NCI-H446 treated with DMSO at 0.1 percent for 48 hours (cell line): ENCODE measurements around the gene ADSL.

Experiments
- DNase-seq: peaks from one replicate; lab custom pipeline; 2025; lab: John Stamatoyannopoulos, UW

ADSL gene

DNA sequence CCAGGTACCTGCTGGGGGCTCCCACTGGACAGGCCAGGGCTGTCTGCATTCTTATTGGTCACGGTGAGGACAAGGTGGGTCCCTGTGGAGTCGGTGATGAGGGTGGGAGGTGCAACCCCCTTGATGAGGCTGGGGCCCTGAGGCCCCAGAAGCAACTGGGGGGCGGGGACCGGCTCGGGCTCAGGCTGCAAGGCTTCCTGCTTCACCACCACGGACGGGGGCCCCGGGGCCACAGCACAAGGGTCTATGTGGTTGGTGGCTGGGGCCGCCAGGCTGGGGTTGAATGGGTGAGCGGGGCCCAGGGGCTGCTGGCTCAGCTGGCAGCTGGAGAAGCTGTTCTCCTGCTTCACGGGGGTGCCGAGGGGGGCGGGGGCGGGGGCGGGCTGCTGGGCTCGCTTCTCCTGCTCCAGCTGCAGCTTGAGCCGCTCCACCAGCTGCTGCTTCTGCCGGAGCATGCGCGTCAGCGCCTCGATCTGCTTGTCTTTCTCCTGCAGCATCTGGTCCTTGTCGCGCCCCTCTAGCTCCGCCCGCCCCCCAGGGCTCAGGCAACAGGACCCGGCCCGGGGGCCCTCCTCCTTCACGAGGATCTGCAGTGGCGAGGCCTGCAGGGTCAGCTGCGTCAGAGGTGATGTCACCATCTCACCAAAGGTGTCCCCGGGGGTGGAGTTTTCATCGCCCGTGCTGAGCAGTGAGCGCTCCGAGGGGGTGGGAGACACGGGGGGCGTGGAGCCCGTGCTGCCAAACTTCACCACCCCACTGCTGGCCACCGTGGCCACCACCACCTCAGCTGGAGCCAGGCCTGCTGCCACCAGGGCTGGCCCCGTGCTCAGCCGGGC lies 72.3 kb downstream of the ADSL start:
- DNase-seq = no peak

DNA sequence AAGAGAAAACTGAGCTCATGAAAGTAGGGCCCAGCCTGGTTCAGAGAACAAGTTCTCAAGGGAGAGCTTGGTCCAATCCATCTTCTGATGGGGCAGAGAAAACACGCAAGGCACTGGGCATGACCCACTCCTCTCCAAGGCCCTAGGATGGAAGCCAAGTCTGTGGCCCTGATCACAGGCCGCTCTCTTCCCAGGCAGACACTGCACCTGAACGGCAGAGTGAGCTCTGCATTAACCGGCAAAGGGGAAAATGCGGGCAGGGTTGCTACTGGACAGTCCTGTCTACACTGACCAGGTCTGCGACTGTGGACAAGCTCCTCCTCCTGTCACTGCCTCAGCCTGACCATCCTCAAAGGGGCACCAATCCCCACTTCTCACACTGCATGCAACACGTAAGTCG lies 73.4 kb downstream of the ADSL start:
- DNase-seq = no peak

DNA sequence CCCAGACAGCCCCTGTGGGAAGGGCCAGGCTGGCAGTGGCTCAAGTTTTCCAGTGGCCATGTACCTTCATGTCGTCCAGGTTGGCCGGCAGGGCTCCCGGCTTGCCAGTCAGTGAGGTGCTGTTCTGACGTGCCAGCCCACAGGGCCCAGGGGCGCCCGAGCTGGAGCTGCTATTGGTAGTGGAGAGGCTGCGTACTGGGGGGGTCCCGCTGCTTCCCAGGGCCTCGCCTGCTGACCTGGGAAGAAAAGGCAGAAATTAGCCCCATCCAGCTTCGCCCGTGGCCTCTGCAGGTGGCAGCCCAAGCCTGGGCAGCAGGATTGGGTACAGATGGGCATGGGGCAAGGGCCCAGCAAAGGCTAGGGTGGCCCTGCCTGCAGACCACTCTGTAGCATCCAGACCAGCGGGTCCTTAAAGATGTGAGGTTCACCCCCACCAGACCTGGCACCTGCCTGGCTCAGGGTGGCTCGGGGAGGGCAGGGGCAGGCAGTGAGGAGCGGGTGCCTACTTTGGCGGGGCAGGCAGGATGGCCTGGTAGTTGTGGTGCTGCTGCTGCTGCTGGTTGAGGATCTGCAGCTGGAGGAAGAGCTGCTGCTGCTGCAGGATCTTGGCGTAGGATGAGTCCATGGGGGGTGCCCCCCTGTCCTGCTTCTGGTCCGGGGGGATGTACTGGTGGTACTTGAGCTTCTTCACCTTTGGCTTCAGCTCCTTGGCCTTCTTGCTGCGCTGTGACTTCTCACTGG lies 74.2 kb downstream of the ADSL start:
- DNase-seq = no peak

DNA sequence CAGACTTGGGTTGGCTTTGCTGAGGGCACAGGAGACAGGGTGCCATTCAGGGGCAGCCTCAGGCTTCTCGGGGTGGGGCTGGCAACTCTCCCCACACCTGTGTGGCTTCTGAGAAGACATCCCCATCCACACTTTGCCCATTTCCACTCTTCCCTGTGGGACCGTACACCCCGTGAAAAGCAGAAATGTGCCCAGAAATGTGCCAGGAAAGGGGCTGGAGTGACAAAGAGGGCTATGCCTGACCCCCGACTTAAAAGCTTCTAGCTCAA lies 74.7 kb downstream of the ADSL start:
- DNase-seq = no peak

DNA sequence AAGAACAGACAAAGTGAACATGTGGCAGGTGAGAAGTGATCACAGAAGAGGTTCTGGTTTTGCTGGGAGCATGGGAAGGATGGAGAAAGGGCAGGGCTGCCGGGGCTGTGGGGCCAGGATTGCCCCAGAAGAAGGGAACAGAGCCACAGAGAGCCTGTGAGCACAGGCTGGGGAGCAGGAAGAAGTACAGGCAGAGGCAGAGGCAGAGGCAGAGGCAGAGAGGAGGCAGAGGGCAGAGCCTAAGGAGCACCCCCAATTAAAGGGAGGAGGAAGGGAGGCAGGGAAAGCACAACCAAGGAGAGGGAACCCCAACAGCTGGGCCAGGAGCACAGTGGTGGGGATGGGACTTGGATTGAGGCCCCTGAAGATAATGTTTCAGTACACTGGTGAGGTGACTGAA lies 75.6 kb downstream of the ADSL start:
- no peak for DNase-seq

DNA sequence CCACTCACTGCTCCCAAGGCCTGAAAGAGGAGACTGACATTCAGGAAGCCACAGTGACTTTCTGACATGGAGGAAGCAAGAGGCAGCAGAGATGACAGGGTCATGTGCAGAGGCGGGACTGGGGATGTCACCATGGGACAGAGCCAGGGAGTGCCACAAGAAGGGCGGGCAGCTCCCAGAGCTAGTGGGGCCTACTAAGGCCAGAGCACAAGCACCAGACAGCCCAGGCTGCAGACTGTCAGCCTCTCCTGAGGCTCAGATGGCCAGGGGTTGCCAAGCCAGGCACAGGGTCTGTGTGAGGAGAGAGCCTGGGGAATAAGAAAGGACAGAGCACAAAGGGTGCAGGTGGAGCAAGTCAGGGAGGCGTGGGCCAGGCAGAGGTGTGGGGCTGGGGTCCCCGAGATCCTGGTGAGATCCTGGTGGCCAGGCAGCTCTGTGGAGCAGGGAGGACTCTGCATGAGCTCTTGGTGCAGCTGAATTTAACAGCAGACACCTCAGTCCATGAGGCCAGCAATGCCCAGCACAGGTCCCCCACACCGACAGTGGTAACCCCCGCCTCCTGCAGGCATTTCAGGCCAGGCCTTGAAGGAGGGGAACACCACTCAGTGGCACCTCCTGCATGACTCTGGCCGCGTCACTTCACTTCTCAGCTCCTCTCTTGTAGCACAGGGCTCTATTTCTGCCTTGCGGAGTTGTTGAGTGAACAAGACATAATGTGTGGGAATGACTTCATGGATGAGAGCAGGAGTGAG lies 76.4 kb downstream of the ADSL start:
- DNase-seq = no peak

DNA sequence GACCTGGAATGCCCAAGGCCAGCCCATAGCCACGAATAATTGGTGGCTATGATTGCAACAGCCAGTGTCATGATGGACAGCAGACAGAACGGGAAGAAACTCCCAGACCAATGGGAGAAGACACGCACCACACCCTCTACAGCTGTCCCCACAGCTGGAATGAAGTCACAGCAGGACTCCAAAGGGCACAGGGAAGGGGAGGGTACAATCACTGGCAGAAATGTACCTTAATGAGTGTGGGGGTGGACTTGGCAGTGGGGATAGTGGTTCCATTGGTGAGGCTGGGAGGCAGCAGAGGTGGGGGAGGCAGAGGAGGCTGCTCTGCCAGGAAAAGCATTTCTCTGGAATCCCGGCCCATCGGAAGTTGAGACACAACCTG lies 77.0 kb downstream of the ADSL start:
- no peak for DNase-seq

DNA sequence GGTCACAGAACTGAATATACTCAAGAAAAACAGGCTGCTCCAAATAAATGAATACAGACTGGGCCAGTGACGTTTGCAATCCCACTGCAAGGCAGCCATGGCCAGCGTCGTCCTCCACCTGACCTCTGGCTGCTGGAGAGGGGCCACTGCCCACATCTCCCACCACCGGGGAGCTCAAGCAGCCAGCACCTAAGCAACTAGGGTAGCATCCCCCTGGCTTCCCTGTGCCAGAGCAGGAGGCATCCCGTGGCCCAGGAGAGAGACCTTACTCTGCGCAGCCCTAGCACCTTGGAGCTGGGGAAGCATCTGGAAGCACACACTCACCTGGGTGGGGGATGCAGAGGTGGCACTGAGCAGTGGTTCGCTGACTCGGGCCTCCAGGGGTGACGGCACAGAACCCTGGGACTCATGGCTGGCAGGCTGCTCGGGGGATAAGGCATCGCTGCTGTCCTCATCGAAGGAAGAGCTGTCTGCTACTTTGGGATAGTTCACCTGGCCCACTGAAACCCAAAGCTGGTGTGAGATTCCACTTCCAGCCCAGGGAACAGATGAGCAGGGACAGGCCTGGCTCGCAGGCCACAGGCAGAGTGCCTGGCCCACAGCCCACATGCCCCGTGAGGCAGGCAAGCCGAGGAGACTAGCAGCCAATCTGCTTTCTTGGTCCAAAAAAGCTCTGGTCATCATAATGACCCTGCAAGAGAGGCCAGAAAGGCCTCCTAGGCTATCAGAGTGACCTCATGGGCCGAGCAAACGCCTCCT lies 77.8 kb downstream of the ADSL start:
- DNase-seq = no peak

DNA sequence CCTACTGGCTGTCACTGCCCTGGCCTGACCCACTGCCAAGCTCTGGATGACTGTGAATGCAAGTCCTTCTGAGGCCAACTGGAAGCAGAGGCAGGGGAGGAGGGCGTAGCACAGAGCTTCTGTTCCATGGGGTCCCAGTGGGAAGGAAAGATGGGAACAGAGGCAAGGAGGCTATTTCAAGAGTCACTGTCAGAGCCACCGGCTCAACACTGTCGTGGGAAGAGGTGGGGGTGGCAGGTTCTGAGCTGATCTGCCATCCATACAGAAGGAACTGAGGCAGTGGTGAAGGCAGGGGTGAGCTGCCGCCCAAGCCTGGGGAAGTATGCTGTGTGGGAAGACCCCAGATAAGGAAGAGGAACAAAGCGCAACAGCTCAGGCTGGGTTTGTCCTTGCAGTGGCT lies 78.8 kb downstream of the ADSL start:
- no peak for DNase-seq

DNA sequence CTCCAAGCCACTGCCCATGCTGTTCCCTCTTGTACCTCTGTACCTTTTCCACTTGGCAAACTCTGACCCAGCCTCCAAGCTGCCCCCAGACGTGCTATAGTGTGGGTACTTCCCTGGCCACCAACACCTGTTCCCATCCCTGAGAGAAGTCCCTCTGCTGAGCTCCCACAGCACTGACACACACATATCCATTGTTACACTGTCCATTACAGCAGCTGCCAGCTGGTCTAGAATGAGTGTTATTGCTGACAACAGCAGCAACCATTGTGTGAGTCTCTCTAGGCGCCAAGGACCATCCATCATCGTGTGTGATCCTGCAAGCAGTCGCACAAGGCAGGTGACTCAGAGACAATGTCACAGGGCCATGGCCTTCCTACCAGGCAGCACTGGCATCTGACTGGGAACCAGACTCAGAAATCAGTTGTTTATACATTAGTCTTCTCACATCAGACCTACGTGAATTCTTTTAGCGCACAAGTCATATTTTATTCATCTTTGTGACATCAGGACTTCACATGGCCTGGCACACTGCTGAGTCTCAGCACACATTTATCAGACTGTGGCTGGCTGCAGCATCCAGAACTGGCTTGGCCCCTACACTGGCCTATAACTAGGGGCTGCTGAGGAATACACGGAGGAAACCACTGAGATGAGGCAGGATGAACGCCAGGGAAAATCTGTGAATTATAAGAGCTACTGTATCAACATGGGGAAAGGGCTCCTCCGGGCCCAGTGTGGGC lies 80.5 kb downstream of the ADSL start:
- DNase-seq = no peak

DNA sequence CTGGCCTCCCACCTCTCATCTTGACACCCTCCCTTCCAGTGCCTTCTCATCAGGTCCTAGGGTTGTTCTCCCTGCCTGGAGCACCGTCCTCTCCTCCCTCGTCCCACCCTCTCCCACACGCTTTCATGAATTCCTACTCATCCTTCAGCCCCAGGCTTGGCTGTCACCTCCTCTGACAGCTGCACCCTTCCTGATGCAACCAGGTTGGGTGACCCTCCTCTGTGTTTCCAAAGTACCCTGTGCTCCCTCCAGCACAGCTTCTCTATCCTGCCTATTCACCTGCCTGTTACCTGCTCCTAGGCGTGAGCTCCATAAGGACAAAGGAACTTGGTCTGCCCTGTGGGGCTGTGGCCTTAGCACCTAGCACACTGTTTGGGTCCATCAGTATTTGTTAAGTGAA lies 82.5 kb downstream of the ADSL start:
- no peak for DNase-seq

DNA sequence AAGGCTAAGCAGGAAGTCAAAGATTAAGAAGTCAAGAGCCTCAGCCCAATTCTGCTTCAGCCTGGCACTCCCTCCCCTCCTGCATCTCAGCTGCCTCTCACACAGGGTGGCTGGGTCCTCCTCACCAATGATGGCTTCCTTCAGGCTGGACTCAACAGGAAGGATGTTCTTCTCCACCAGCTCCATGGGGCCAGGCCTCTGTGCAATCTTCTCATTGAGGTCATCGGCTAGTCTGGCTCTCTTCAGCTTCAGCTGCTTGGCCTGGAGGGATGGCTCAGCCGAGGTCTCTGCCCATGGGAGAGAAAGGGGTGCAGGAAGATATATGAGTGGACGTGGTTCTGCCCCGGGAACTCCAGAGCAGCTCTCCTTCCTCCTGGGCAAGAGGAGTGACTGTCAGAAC lies 83.2 kb downstream of the ADSL start:
- no peak for DNase-seq

DNA sequence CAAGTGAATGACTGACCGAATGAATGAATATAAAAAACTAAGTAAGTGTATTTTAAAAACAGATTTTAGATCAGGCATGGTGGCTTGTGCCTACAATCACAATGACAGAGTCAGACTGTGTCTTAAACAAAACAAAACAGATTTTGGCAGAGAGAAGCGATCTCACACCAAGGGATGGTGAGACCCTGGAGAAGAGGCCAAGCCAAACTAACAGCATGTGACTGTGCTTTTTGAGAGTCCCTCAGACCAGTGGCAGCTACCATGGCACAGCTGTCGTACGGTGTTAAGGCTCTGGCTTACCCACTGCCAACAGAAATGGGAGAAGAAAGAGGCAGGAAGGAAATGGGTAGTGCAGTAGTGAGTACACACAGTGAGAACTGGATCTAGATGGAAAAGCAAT lies 84.7 kb downstream of the ADSL start:
- no peak for DNase-seq

DNA sequence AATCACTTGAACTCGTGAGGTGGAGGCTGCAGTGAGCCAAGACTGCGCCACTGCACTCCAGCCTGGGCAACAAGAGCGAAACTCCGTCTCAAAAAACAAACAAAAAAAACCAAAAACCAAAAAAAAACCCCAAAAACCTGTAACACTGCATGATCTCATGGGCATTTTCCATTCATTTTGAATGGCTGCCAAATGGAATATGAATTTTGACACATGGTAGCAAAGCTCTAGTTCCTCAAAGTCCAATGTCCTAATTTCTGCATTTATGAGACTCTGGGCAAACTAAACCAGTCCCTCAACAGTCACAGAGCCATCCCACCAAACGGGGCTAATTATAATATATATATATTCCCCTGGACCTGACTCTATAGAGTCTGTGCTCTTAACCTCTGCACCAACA lies 85.9 kb downstream of the ADSL start:
- no peak for DNase-seq

DNA sequence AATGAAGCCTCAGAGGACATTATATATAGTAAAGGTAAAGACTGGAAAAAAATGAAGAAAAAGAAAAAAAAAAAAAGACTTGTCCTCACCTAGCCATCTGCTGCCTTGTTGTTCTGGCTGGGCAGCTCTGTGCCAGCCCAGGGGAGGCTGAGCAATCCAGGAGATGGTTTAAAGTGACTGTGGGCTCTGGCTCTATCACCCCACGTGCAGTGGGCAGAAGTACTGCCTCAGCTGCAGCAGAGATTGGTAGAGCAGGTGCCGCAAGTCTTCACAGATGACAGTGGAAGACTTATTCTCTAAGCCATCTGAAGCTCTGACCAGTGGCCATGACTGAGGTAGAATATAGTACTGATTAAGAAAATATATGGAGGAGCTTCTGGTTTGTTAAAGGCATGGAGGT lies 86.3 kb downstream of the ADSL start:
- DNase-seq = no peak

DNA sequence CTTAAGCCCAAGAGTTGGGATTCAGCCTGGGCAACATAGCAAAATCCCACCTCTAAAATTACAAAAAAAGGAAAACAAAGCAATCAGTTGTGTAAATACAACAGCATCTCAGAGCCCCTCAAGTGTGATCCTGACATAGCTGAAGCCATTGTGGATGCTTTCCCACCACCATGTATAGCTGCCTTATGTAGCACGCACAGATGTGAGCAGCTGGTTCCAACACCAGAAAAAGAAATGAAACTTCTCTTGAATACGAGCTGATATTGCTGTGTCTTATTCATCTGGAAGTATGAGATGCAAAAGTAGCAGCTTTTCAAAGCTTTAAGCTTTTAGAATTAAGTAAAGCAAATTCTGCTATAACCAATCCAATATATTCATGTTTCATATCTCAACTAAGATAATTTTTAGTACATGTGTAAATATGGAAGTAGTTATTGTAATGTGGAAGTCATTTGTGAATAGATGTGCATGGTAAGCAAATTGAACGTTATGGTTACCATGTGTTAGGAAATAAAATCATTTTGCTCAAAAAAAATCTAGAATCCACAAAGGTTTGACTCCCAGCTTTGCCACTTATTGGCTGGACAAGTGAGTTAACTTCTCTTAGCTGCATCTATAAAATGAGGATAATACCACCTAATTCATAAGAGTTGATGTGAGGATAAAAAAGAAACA lies 87.3 kb downstream of the ADSL start:
- DNase-seq = no peak

DNA sequence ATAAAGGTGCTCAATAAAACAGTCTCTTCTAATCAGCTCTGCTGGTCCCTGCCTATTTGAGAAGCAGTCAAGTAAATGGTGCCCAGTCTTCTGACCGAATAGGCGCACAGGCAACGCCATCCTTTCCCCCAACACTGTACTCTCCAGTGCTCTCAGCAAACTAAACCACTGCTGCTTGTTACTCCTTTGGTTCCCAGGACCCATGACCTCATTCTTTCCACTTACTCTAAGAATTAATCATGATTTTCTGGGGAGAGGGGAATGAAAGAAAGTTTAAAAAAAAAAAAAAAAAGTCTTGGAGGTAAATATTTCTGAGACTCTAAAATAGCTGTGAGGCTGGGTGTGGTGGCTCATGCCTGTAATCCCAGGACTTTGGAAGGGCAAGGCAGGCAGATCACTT lies 87.8 kb downstream of the ADSL start:
- DNase-seq = no peak

DNA sequence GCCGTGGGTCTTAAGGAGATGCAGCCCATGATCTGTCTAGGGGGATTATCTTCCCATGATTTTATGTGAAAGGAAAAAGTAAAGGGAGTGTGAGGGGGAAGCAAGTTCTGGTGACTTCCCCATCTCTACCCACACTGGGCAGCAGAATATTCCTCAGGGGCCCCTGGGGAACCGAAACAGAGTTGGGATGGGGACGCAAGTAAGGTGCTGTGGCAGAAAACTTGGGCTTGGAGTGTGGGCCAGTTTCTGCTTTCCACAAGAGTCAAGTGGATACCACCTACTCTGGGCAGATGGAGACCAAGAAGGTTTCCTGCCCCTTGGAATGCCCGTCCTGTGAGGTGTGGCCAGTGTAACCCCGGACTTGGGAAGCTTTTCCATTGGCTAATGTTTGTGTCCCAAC lies 88.4 kb downstream of the ADSL start:
- no peak for DNase-seq

DNA sequence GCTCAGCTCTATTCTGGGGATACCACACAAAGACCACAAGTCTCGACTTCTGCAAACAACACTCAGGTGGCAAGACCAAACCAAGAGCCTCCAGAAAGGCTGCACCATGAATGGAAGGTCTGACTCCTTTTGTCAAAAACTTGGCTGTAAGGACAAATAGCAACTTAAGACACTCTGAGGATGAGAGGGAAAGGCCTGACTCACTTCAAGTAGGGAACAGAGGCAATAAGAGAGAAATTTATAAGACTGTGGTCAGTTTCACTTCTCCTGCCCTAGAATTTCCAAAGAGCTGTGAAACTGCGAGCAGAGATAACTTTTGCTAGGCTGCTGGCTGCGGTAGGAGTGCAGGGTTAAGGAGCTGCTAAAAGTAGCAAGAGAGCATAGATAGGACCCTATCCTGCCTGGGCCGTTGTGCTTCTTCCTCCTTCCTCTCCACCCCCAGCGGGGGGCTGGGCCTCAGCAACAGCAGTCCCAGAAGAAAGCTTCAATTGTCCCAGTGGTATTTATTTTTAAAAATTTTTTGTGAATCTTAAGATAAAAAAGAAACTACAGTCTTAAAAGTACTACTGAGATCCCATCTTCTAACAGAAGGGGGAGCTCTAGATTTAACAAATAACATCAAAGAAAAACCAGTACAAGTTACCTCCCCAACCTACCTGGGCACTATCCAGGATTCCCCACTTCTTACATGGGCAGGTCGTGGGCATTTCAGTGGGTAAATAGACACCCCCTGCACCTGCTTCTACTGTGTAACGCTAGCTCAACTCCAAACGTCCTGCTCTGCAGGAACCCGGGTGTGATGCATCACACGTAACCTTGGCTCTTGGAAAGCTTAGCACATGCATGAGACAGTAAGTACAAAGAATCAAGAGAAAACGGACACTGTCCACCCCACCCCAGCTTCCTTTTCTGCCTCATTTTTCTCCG lies 90.5 kb downstream of the ADSL start:
- DNase-seq = no peak
